Neural progenitor cell (in vitro differentiated cells): ENCODE measurements around the gene SETD3. TPM values are rescaled to one million over a fixed set of nuclear protein-coding genes. Genes with fewer than 3 reads are reported as not detected.
A peak's percentile ranks its signal among the peaks of the same experiment; 100 is the strongest.

Experiments used
- DNase-seq: peaks from one replicate; pipeline ENCODE4 v3.0.0-alpha.2; 2016; ENCODE audit warnings: low spot score
- H2AFZ ChIP-seq: fragments of 200-600 bp; sonication (generic); replicated peaks from 2 replicates; pipeline ENCODE4 v1.6.1; 2016; ENCODE audit warnings: antibody characterized with exemption
- H3F3A ChIP-seq: fragments of 200-600 bp; sonication (generic); 2 replicates; pipeline ENCODE4 v1.6.1; 2016; ENCODE audit warnings: antibody characterized with exemption, low read depth
- H3K27ac ChIP-seq: fragments of 200-600 bp; sonication (generic); 2 replicates; pipeline ENCODE4 v1.5.1; 2016; ENCODE audit warnings: mild to moderate bottlenecking
- H3K27me3 ChIP-seq: fragments of 200-600 bp; sonication (generic); 2 replicates; pipeline ENCODE4 v1.6.1; 2016; ENCODE audit warnings: mild to moderate bottlenecking, moderate library complexity
- H3K36me3 ChIP-seq: fragments of 200-600 bp; sonication (generic); 2 replicates; pipeline ENCODE4 v1.5.1; 2016
- H3K4me1 ChIP-seq: fragments of 200-600 bp; sonication (generic); 2 replicates; pipeline ENCODE4 v1.6.1; 2016; ENCODE audit warnings: mixed run types
- H3K4me2 ChIP-seq: fragments of 200-600 bp; sonication (generic); 2 replicates; pipeline ENCODE4 v1.6.1; 2016
- H3K4me3 ChIP-seq: fragments of 200-600 bp; sonication (generic); 2 replicates; pipeline ENCODE4 v1.5.1; 2016
- H3K79me2 ChIP-seq: fragments of 200-600 bp; sonication (generic); 2 replicates; pipeline ENCODE4 v1.6.1; 2016; ENCODE audit warnings: low read depth
- H3K9ac ChIP-seq: fragments of 200-600 bp; sonication (generic); 2 replicates; pipeline ENCODE4 v1.6.1; 2016
- H3K9me3 ChIP-seq: fragments of 200-600 bp; sonication (generic); 2 replicates; pipeline ENCODE4 v1.5.1; 2016; ENCODE audit warnings: low read depth
- H4K20me1 ChIP-seq: fragments of 200-600 bp; sonication (generic); 2 replicates; pipeline ENCODE4 v1.6.1; 2016; ENCODE audit warnings: low read depth
- H3K27ac Mint-ChIP-seq: 3 replicates; pipeline ENCODE4 v1.8.0; 2021; ENCODE audit warnings: mixed read lengths
- H3K27me3 Mint-ChIP-seq: 2 replicates; pipeline ENCODE4 v1.8.0; 2022; ENCODE audit warnings: low read depth, mild to moderate bottlenecking, inconsistent platforms, moderate library complexity, mixed read lengths; ENCODE audit not compliant: insufficient read depth
- H3K36me3 Mint-ChIP-seq: 3 replicates; pipeline ENCODE4 v1.8.0; 2021; ENCODE audit warnings: mixed read lengths
- H3K4me1 Mint-ChIP-seq: 3 replicates; pipeline ENCODE4 v1.8.0; 2021; ENCODE audit warnings: mixed read lengths
- H3K4me3 Mint-ChIP-seq: 3 replicates; pipeline ENCODE4 v1.8.0; 2021; ENCODE audit warnings: mild to moderate bottlenecking, moderate library complexity, mixed read lengths
- H3K9me3 Mint-ChIP-seq: 3 replicates; pipeline ENCODE4 v1.8.0; 2020; ENCODE audit warnings: mixed read lengths
- EZH2 ChIP-seq: fragments of 200-600 bp; sonication (generic); IDR thresholded peaks from 2 replicates; pipeline ENCODE4 v1.6.1; 2017; ENCODE audit warnings: antibody characterized with exemption, mild to moderate bottlenecking, moderate library complexity
- EZH2phosphoT487 ChIP-seq: fragments of 200-600 bp; sonication (generic); IDR thresholded peaks from 2 replicates; pipeline ENCODE4 v1.6.1; 2017; ENCODE audit warnings: antibody characterized with exemption
- total RNA-seq: library from RNA; depleted of rRNA; stranded (reverse); fragments of >200 nt; gene quantifications from 2 replicates; pipeline ENCODE4 v1.2.3, GENCODE V29; 2015; ENCODE audit warnings: low replicate concordance
- TF ChIP-seq, protein P1 (sequence below): fragments of 200-600 bp; sonication (generic); IDR thresholded peaks from 2 replicates; pipeline ENCODE4 v1.5.1; 2017; ENCODE audit warnings: antibody characterized with exemption, mild to moderate bottlenecking

Gene SETD3
- total RNA-seq, 1 donor from 2014 or later = 68.0 TPM

DNA sequence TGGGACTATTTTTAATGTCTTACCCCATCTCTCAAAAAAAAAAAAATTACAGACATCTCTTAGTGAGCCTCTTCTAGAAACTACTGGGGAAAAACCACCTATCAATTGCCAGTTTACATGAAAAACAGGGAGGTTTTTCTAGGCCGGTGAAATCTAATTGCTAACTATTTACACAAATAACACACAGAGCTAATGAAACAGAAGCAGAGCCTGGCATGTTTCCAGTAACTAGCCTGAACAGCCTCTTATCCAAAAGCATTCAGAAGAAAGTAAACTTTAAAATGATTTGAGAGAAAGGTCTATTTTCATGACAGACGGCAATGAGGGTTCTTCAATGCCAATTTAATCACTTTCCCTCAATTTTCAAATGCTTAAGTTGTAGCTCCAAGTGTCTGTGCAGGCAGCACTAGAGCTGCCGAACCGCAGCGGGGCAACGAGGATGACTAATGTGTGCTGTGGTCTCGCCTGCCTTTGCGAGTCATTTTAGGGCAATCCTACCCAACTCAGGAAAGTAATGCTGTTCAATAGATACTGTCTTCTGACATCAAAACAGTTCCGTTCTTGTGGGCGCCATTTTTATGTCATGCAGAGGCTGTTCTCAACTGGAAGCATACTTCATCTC is 84.6 kb downstream of the SETD3 start:
- no peak overlapping the region for H3K4me3 Mint-ChIP-seq
- H3K27ac Mint-ChIP-seq = no peak overlapping the region
- no peak for DNase-seq
- Histone ChIP-seq H3K4me3 (no peak overlapping the region), H3F3A (no peaks in the 10 kb centered on the region), H3K4me2 (no peak overlapping the region), H3K27ac (no peak overlapping the region), H3K79me2 (no peaks in the 10 kb centered on the region), H3K27me3 (no peaks in the 10 kb centered on the region), H3K9me3 (no peaks in the 10 kb centered on the region), H3K4me1 (no peaks in the 10 kb centered on the region), H2AFZ (no peak overlapping the region), H3K36me3 (peaks cover 9% of the 10 kb centered on the region), H4K20me1 (no peaks in the 10 kb centered on the region), H3K9ac (no peak overlapping the region)
- no peaks in the 10 kb centered on the region for H3K9me3 Mint-ChIP-seq
- peaks cover 4% of the 10 kb centered on the region for H3K27me3 Mint-ChIP-seq
- TF ChIP-seq EZH2phosphoT487 = no peak
- no peak for TF ChIP-seq EZH2
- TF ChIP-seq, protein P1, sequence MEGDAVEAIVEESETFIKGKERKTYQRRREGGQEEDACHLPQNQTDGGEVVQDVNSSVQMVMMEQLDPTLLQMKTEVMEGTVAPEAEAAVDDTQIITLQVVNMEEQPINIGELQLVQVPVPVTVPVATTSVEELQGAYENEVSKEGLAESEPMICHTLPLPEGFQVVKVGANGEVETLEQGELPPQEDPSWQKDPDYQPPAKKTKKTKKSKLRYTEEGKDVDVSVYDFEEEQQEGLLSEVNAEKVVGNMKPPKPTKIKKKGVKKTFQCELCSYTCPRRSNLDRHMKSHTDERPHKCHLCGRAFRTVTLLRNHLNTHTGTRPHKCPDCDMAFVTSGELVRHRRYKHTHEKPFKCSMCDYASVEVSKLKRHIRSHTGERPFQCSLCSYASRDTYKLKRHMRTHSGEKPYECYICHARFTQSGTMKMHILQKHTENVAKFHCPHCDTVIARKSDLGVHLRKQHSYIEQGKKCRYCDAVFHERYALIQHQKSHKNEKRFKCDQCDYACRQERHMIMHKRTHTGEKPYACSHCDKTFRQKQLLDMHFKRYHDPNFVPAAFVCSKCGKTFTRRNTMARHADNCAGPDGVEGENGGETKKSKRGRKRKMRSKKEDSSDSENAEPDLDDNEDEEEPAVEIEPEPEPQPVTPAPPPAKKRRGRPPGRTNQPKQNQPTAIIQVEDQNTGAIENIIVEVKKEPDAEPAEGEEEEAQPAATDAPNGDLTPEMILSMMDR = no peak
- peaks cover 22% of the 10 kb centered on the region for H3K36me3 Mint-ChIP-seq
- peaks cover 4% of the 10 kb centered on the region for H3K4me1 Mint-ChIP-seq

DNA sequence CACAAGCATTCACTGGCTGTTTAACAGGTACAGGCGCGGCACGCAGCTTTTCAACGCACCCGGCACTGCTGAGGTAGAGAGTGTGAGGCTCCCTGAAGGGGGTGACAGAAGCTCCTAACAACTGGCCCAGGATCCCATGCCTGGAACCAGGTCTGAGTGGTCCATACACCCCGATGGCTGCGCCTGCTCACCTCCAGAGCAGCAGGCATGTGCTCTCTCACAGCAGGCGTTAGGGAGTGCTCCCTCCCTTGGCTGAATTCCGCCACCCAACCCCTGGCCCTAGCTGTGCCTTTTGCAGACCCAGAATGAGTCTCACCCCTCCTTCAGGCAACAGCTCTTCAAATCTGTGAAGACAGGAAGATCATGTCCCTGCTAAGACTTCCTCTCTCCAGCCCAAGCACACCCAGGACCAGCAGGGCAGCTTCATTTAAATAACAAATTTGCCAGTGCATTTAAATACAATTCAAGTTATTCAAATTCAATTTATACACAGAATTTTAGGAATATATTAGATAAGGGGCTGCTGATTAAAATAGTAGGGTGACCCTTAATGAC is 86.0 kb downstream of the SETD3 start:
- no peak for TF ChIP-seq EZH2
- no peak for TF ChIP-seq EZH2phosphoT487
- TF ChIP-seq, protein P1 = no peak
- Mint-ChIP-seq H3K9me3 (no peaks in the 10 kb centered on the region), H3K4me3 (no peak overlapping the region), H3K4me1 (peaks cover 4% of the 10 kb centered on the region), H3K27me3 (peaks cover 4% of the 10 kb centered on the region), H3K27ac (no peak overlapping the region), H3K36me3 (peaks cover 14% of the 10 kb centered on the region)
- no peak overlapping the region for H3K4me2 ChIP-seq
- H3K27ac ChIP-seq = no peak overlapping the region
- peaks cover 9% of the 10 kb centered on the region for H3K36me3 ChIP-seq
- no peaks in the 10 kb centered on the region for H4K20me1 ChIP-seq
- no peak overlapping the region for H3K9ac ChIP-seq
- H3K27me3 ChIP-seq = no peaks in the 10 kb centered on the region
- DNase-seq = no peak
- no peak overlapping the region for H2AFZ ChIP-seq
- no peaks in the 10 kb centered on the region for H3F3A ChIP-seq
- H3K79me2 ChIP-seq = no peaks in the 10 kb centered on the region
- no peak overlapping the region for H3K4me3 ChIP-seq
- H3K9me3 ChIP-seq = no peaks in the 10 kb centered on the region
- H3K4me1 ChIP-seq = no peaks in the 10 kb centered on the region

DNA sequence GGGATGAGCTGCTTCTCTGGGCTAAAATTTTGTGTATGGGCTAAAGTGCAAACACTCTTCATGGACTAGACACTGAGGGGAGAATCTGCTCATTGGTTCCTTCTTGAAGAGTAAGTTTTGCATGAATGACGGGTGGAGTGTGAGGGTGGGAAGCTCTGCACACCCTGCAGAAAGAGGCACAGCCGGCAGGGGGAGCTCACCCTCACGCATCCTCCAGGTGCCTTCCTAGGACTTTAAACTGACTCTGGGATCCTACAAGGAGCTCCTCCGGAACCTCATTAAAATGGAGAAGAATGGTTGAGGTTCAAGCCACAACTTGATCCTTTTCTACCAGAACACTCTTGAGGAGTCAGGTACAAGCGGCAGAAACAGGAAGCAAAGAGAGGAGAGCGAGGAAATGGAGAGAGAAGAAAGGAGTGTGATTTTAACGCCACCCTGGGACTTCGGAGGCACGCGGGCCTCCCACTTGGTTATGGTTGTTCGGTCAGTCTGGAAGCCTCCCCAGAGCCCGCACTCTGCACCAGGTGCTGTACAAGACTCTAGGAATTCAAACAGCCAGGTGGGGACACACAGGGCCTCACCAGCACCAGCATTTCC is 87.5 kb downstream of the SETD3 start:
- H3K4me3 ChIP-seq = no peak overlapping the region
- no peak overlapping the region for H3K27ac ChIP-seq
- H3F3A ChIP-seq = no peaks in the 10 kb centered on the region
- Mint-ChIP-seq H3K27ac (no peak overlapping the region), H3K4me3 (no peak overlapping the region), H3K27me3 (peaks cover 4% of the 10 kb centered on the region), H3K9me3 (no peaks in the 10 kb centered on the region), H3K36me3 (peaks cover 5% of the 10 kb centered on the region), H3K4me1 (peaks cover 4% of the 10 kb centered on the region)
- H3K36me3 ChIP-seq = no peaks in the 10 kb centered on the region
- H4K20me1 ChIP-seq = no peaks in the 10 kb centered on the region
- no peaks in the 10 kb centered on the region for H3K4me1 ChIP-seq
- H3K9me3 ChIP-seq = no peaks in the 10 kb centered on the region
- TF ChIP-seq, protein P1 = peak; percentile 83
- TF ChIP-seq EZH2phosphoT487 (no peak), EZH2 (no peak)
- no peaks in the 10 kb centered on the region for H3K27me3 ChIP-seq
- DNase-seq = peak; percentile 70
- no peak overlapping the region for H3K4me2 ChIP-seq
- no peak overlapping the region for H2AFZ ChIP-seq
- no peaks in the 10 kb centered on the region for H3K79me2 ChIP-seq
- no peak overlapping the region for H3K9ac ChIP-seq
